HEK293T (cell line): ENCODE results near the gene MAST3.

ENCODE experiments used
- SP1 ChIP-seq: fragments of 450-650 bp; IDR thresholded peaks from 2 replicates; pipeline ENCODE4 v1.6.1; 2017
- TARDBP ChIP-seq: fragments of 450-650 bp; IDR thresholded peaks from 2 replicates; pipeline ENCODE4 v1.6.1; 2016

DNA sequence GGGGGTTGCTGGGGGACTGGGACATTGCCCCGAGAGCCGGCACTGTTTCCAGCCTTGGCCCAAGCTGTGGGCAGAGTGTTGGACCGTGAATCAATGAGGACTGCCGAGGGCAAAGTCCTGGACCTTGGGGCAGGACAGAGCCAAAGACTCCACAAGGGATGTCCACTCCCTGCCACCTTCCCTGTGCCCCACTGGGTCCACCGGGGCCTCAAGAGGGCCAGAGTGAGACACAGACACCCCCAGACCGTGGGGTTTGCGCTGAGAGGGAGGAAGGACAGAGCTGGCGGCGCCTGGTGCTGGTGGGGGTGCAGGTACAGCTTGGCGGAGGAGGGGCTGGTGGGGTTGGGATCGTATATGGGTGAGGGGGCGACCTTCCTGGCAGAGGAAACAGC, 11.8 kb downstream of the MAST3 start:
- TF ChIP-seq TARDBP = no peak
- no peak for TF ChIP-seq SP1
